Lower lobe of right lung (tissue), 2 donors: ENCODE data around the gene SMYD3. TPM values are rescaled to one million over a fixed set of nuclear protein-coding genes. Genes with fewer than 3 reads are reported as not detected.

Experiments
- ATAC-seq, 2 donors: fragments of 200-7000 bp; cut with Tn5 transposase; one replicate each; pipeline ENCODE4 v1.9.1; 2020 to 2022; ENCODE audit warnings: mild to moderate bottlenecking in 2 of 2, moderate library complexity in 2 of 2
- DNase-seq: peaks from one replicate; pipeline ENCODE4 v3.0.0-alpha.2; 2020
- H3K27ac ChIP-seq: fragments of 200-600 bp; one replicate; pipeline ENCODE4 v1.8.0; 2022
- H3K27me3 ChIP-seq: fragments of 200-600 bp; one replicate; pipeline ENCODE4 v1.8.0; 2022; ENCODE audit warnings: low read depth
- H3K36me3 ChIP-seq: fragments of 200-600 bp; one replicate; pipeline ENCODE4 v1.8.0; 2022; ENCODE audit warnings: mild to moderate bottlenecking
- H3K4me1 ChIP-seq: fragments of 200-600 bp; one replicate; pipeline ENCODE4 v1.8.0; 2022
- H3K4me3 ChIP-seq: fragments of 200-600 bp; one replicate; pipeline ENCODE4 v1.8.0; 2022; ENCODE audit warnings: mild to moderate bottlenecking
- H3K9me3 ChIP-seq: fragments of 200-600 bp; one replicate; pipeline ENCODE4 v1.8.0; 2022
- intact Hi-C: fragments of 100-400 bp; cut with DNase I; formaldehyde crosslinking; loops from one replicate; pipeline ENCODE4 v1.11.0; 2022
- total RNA-seq: library from RNA; stranded (reverse); fragmentation: NEBNext Ultra II Directional; extraction: Animal tissue kit (Norgen Biotek cat#: 25700); gene quantifications from one replicate; pipeline ENCODE4 v1.2.1, GENCODE V29; 2021
- TF ChIP-seq, protein P1 (sequence below): fragments of 200-600 bp; IDR thresholded peaks from one replicate; pipeline ENCODE4 v1.8.0; 2022; ENCODE audit warnings: antibody characterized with exemption, mild to moderate bottlenecking
- donor health status: DM: no; HTN: yes; CAD: no; lungs with severe emphysema.

Gene SMYD3
- total RNA-seq, 1 donor from 2014 or later: 20.5 TPM

DNA sequence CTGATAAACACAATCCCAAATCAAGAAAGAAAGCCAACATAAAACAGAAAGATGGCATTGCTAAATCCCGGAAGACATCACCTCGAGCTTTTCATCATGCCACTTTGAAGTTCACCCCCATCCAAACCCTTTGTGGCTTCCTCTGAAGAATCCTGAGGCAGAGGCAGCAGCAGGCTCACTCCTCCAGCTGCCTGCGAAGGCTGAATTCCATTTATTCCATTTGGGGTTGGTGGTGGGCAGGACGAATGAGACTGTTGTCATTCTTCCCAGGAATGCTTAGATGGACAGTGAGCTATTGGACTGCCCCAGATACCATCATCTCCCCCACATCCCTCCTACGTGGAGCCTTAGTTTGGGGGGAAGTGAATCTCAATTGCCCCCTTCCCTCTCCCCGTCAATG, 437.5 kb downstream of the SMYD3 start:
- no peaks in the 10 kb centered on the region for H3K4me1 ChIP-seq
- H3K27ac ChIP-seq: no peak overlapping the region
- ATAC-seq (no peak), DNase-seq (no peak)
- H3K4me3 ChIP-seq: no peak overlapping the region
- H3K9me3 ChIP-seq: no peaks in the 10 kb centered on the region
- H3K36me3 ChIP-seq: no peaks in the 10 kb centered on the region
- no peaks in the 10 kb centered on the region for H3K27me3 ChIP-seq
- TF ChIP-seq, protein P1, sequence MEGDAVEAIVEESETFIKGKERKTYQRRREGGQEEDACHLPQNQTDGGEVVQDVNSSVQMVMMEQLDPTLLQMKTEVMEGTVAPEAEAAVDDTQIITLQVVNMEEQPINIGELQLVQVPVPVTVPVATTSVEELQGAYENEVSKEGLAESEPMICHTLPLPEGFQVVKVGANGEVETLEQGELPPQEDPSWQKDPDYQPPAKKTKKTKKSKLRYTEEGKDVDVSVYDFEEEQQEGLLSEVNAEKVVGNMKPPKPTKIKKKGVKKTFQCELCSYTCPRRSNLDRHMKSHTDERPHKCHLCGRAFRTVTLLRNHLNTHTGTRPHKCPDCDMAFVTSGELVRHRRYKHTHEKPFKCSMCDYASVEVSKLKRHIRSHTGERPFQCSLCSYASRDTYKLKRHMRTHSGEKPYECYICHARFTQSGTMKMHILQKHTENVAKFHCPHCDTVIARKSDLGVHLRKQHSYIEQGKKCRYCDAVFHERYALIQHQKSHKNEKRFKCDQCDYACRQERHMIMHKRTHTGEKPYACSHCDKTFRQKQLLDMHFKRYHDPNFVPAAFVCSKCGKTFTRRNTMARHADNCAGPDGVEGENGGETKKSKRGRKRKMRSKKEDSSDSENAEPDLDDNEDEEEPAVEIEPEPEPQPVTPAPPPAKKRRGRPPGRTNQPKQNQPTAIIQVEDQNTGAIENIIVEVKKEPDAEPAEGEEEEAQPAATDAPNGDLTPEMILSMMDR: no peak
- intact Hi-C loops: no loop called here

DNA sequence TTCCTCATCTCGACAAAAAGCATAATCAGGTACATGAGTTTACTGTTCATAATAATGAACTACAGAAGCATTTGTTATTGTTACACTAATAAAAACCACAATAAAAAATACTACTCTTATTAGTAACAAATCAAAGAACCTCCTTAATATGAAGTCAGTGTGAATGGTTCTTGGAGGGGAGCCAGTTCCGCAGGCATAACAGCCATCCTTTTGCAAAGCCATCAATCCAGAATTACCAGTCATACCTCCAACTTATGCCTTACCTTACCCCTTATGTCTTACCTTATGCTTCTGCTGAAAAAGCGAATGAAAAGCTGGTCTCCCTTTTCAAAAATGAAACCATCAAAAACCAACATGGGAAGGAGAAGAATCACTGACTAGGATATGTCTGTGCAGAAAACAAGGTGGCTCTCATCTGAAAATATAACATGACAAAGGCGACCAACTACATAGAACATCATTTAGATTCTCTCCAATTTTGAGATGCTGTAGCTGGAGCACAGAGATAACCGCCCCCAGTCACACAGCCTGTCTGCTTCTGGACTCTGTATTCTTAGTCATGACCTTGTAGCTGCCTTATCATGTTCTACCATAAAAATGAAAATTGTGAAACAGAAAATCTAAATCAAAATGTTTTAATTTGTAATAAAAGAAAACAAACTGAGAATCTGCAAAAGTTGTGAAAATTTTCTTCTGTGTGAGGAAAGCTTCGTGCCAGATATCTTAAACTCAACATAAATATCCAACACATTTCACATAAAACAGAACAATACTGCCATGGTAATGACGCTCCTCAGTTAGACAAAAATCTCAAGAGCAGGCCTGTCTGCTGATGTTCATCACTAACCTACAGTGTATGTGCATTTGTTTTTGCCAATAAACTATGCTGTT, 438.2 kb downstream of the SMYD3 start:
- H3K9me3 ChIP-seq: no peaks in the 10 kb centered on the region
- intact Hi-C loops: no loop called here
- TF ChIP-seq, protein P1: no peak

DNA sequence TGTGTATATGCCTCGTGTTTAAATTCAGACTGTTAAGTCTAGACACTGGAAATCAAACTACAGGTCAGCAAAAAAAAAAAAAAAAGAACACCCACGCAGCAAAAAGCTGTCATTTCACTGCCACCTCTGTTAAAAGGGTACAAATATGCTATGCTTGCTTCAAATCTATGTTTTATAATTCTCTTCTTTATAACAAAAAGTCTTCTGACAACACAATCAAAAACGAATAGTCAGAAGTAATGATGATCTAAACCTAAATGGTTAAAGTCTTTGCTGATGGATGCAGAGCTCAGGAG, 438.9 kb downstream of the SMYD3 start:
- H3K9me3 ChIP-seq: no peaks in the 10 kb centered on the region
- no peaks in the 10 kb centered on the region for H3K36me3 ChIP-seq
- intact Hi-C loops: no loop called here
- H3K4me1 ChIP-seq: no peaks in the 10 kb centered on the region
- no peaks in the 10 kb centered on the region for H3K27me3 ChIP-seq
- H3K27ac ChIP-seq: no peak overlapping the region
- no peak overlapping the region for H3K4me3 ChIP-seq
- ATAC-seq (no peak), DNase-seq (no peak)
- TF ChIP-seq, protein P1: no peak

More for the DNA sequence above, 438.2 kb downstream of the SMYD3 start:
- H3K4me1 ChIP-seq: no peaks in the 10 kb centered on the region
- no peaks in the 10 kb centered on the region for H3K36me3 ChIP-seq
- H3K27me3 ChIP-seq: no peaks in the 10 kb centered on the region
- no peak overlapping the region for H3K4me3 ChIP-seq
- H3K27ac ChIP-seq: no peak overlapping the region
- ATAC-seq (no peak), DNase-seq (no peak)

DNA sequence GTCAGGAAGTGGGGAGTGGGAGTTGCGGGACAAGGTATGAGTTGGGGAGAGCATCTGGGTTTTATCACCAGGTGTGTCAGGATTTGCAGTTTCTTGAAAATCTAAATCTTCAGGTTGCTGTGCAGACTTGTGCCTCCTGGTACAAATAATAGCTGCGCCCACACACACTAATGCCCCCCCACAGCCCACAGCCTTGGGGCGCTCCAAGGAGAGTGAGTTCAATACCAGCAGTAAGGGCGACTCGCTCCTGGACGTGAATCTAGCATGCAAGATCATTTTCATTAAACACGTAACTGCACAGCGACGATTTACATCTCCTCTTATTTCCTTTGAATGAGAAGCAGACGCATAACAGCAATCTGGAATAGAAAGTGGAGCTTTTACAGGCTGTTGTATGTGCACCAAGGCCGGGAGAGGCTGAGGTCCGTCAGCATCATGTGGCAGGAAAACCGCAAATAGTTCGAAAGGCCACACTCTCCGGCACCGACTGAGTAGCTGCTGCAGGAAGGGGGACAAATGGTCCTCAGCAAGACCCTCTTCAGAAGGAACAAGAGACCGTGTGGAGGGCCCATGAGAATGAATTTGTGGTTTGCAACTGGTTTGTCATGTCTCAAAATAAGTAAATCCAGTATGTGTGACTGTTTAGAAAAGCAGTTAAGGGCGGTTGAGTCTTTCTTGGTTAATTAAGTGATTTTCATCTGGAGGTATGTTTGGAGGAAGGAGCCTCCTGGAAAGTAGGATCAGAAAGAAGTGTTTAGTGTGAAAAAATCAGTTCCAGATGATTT, 439.5 kb downstream of the SMYD3 start:
- Histone ChIP-seq H3K9me3 (no peaks in the 10 kb centered on the region), H3K27me3 (no peaks in the 10 kb centered on the region), H3K4me1 (no peaks in the 10 kb centered on the region), H3K4me3 (no peak overlapping the region), H3K36me3 (no peaks in the 10 kb centered on the region), H3K27ac (no peak overlapping the region)
- DNase-seq (no peak), ATAC-seq (peak; percentile 46 to 60)
- TF ChIP-seq, protein P1: no peak
- intact Hi-C loops: no loop called here

DNA sequence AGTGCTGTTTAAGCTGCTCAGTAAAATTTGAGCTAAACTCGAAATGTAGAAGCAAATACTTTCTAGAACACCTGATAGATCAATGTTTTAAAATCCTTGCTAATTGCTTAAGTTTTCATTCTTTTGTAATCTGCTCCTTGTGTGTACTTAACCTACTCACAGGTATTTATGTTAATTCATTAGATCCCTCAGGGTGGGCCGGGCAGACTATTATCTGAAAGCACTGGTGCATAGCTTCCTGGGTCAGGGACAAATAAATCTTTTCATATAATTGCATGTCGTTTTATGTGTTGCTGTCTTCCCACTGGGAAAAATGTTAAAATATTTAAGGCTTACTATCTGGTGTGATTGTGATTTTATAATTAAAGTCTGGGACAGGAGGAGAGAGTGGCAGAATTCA, 440.5 kb downstream of the SMYD3 start:
- Histone ChIP-seq H3K4me1 (no peaks in the 10 kb centered on the region), H3K36me3 (no peaks in the 10 kb centered on the region), H3K27ac (no peak overlapping the region), H3K27me3 (no peaks in the 10 kb centered on the region), H3K9me3 (no peaks in the 10 kb centered on the region), H3K4me3 (no peak overlapping the region)
- ATAC-seq (no peak), DNase-seq (no peak)
- intact Hi-C loops: no loop called here
- TF ChIP-seq, protein P1: no peak
